HG02678 (cell line): ENCODE results near the gene PAM16.
"Not testable (repeated sequence)": the region's sequence is repeated elsewhere in the genome, so short reads cannot be mapped to it uniquely, and the experiment has no call there.

Experiments
- ATAC-seq: cut with Tn5 transposase; IDR thresholded peaks from one replicate; pipeline ENCODE4 v1.9.1; 2021; ENCODE audit warnings: mild to moderate bottlenecking, moderate library complexity; ENCODE audit not compliant: unreplicated experiment

PAM16 gene

GRCh38 chr16:4350787-4351659, at the start of gene PAM16:
Gene PAM16, minus strand, starts transcription at chr16:4351321. Its CDS starts 87 bp downstream, at chr16:4351234.
- peak; percentile 91 for ATAC-seq

- ATAC-seq: no peak
Measured at GRCh38 chr16:4399001-4399730, 48.0 kb upstream of the PAM16 start.

GRCh38 chr16:4395055-4395726, 44.1 kb upstream of the PAM16 start:
- no peak for ATAC-seq

GRCh38 chr16:4393850-4394249, 42.7 kb upstream of the PAM16 start:
- not testable (repeated sequence) for ATAC-seq

- no peak for ATAC-seq
Measured at GRCh38 chr16:4393240-4393600, 42.1 kb upstream of the PAM16 start.

GRCh38 chr16:4392382-4393239, 41.5 kb upstream of the PAM16 start:
- ATAC-seq: no peak

- no peak for ATAC-seq
Measured at GRCh38 chr16:4391631-4392381, 40.7 kb upstream of the PAM16 start.

- ATAC-seq: no peak
Measured at GRCh38 chr16:4390266-4391260, 39.4 kb upstream of the PAM16 start.

GRCh38 chr16:4389051-4389955, 38.2 kb upstream of the PAM16 start:
- no peak for ATAC-seq

- ATAC-seq: no peak
Measured at GRCh38 chr16:4388271-4389021, 37.3 kb upstream of the PAM16 start.

GRCh38 chr16:4387781-4388180, 36.7 kb upstream of the PAM16 start:
- ATAC-seq: no peak

- no peak for ATAC-seq
Measured at GRCh38 chr16:4386951-4387565, 35.9 kb upstream of the PAM16 start.

- ATAC-seq: no peak
Measured at GRCh38 chr16:4386451-4386805, 35.3 kb upstream of the PAM16 start.

GRCh38 chr16:4385789-4386450, 34.8 kb upstream of the PAM16 start:
- no peak for ATAC-seq

GRCh38 chr16:4385066-4385788, 34.1 kb upstream of the PAM16 start:
- ATAC-seq: no peak
